ENCODE results near the gene EIF2B5.

DNA sequence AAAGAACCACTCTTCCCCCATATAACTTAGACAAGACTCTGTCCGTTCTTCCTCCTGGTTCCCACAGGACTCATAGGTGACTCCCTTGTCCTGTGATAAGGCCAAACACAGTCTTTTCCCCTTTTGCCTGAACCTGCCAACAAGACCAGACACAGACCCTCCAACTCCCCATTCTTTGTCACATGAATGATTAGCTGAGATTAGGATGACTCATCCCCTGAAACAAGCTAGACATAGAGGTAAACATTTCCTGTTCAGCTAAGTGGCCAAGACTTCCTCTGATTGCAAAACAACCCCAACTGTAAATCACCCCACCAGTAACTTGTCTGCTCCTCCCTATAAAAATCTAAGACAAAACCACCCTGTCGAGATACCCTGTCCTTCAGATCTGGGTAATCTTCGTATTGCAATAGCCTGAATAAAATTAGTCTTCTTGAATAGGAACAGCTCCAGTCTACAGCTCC lies 49.7 kb upstream of the EIF2B5 start:
- TF ChIP-seq, protein P1, sequence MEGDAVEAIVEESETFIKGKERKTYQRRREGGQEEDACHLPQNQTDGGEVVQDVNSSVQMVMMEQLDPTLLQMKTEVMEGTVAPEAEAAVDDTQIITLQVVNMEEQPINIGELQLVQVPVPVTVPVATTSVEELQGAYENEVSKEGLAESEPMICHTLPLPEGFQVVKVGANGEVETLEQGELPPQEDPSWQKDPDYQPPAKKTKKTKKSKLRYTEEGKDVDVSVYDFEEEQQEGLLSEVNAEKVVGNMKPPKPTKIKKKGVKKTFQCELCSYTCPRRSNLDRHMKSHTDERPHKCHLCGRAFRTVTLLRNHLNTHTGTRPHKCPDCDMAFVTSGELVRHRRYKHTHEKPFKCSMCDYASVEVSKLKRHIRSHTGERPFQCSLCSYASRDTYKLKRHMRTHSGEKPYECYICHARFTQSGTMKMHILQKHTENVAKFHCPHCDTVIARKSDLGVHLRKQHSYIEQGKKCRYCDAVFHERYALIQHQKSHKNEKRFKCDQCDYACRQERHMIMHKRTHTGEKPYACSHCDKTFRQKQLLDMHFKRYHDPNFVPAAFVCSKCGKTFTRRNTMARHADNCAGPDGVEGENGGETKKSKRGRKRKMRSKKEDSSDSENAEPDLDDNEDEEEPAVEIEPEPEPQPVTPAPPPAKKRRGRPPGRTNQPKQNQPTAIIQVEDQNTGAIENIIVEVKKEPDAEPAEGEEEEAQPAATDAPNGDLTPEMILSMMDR (conservative IDR thresholded peaks at IDR 0.05 in 1 of 2, IDR thresholded peaks at IDR 0.05 in 1 of 2; ENCODE audit: extremely low read depth in 1 of 2, insufficient read depth in 1 of 2, low read depth in 1 of 2, low read length in 2 of 2), result no peak
- TF ChIP-seq EZH2 (IDR thresholded peaks at IDR 0.05; ENCODE audit: borderline replicate concordance, low read length), result no peak

Measured in mammary epithelial cell (primary cell).